ENCODE data around the gene SDCCAG8.

The SDCCAG8 gene

GRCh38 chr1:243254927-243255790 lies 682 bp upstream of the SDCCAG8 start, which contains the start of gene CEP170:
Gene CEP170 (minus strand): TSS chr1:243255281. CDS start chr1:243225280, 30,001 bp downstream.
- peak; percentile 89 for DNase-seq

- no peak for DNase-seq
These were observed 749 bp downstream of the SDCCAG8 start for GRCh38 chr1:243256590-243256989.

GRCh38 chr1:243257189-243257588 lies 1.3 kb downstream of the SDCCAG8 start:
- DNase-seq: no peak

GRCh38 chr1:243258731-243259130 lies 2.9 kb downstream of the SDCCAG8 start:
- DNase-seq: no peak

GRCh38 chr1:243260221-243260880 lies 4.5 kb downstream of the SDCCAG8 start:
- DNase-seq: no peak

DNA sequence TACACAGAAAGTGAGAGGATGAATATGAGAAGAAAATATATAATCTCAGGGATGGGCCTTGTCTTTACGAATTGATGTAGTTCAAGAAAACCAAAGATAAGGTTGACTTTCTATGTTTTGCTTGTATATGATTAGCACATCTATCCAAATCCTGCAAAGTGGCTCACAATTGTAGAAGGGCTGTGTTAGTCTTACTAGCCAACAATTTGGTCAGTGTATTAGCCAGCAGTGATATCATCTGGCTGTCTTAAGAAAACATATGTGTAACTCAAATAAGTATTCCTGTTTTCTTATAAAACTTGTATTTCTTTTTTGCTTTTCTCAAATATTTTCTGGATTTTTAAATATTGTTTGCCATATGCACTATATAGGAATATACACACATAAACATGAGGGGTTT lies 5.5 kb downstream of the SDCCAG8 start:
- no peak for DNase-seq

DNA sequence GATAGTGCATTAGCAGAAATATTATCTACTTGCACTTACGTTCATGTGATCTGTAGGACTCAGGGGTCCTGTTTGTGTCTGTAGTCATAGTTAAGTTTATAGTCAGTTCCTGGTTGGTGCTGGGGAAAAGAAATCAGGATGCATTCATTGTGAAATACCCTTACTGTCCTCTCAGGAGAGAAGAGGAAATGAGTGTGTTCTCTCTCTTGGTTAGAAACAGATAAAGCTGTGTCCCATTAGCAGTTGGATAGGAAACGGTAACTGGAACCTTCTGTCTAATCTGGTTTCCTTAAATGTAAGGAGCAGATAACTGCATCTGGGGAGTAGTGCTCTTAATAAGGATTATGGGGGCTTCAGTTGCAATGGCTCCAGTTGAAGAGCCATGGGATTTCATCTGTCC lies 8.9 kb downstream of the SDCCAG8 start:
- no peak for DNase-seq

- no peak for DNase-seq
These were observed 10.4 kb downstream of the SDCCAG8 start for GRCh38 chr1:243266231-243266630.

GRCh38 chr1:243267471-243267880 lies 11.6 kb downstream of the SDCCAG8 start:
- DNase-seq: no peak

DNA sequence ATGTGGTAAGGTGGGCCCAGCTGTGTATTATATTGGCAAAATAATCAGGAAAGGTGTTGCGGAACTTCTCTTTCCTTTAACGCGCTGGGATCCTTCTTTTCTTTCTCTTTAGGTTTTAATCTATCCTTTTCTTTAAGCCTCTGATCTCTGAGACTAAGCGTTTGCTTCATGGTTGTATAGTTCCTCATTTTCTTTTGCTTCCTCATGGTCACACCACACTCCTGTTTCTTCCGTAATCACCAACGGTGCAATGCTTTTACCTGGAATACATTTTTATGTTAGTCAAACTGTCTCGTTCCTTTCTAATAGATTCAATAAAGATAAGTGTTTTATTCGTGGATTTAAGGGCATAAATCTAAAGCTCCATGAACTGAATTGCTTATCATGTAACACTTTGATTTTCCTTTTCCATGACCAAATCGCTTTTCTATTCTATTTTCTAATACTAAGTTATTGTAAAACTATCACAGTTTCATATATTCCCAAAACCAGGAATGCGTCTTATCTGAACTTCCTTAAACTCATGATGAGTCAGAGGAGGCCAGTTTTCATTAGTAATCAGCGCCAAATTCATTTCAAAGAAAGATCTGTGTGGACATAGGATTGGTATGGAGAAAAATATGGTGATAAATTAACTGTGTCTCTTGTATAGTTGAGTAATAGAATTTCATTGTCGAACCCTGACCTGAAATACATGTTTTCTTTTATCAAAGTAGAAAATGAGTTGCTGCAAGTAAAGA lies 12.2 kb downstream of the SDCCAG8 start:
- no peak for DNase-seq

GRCh38 chr1:243268751-243269460 lies 13.1 kb downstream of the SDCCAG8 start:
- no peak for DNase-seq

GRCh38 chr1:243269461-243269801 lies 13.6 kb downstream of the SDCCAG8 start:
- no peak for DNase-seq

DNA sequence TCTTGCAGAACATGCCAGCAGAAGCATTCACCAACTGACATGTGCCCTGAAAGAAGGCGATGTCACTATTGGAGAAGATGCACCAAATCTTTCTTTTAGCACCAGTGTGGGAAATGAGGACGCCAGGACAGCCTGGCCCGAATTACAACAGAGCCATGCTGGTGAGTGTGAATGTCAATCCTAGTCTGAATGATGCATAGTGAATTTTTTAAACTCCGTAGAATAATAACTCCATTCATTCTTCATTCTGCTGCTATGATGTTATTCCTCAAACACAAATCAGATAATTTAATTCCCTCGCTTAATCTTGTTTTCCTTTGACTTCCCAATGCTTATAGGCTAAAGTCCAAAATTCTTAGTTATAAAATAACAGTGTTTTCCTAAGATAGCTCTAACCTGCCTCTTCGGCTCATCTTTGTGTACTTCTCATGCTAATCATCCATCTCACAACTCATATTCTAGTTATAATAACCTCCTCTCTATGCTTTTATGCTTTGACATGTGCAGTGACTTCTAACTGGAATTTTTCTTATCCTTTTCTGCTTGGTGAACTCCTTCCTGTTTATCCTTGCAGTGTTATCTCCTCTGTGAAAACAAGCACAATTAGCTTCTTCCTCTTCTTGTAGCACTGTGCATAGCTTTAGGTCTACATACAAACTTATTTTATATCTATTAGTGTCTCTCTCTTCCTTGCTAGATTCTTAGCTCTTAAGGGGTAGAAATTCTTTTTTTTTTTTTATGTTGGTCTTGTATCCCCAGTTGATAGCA lies 14.4 kb downstream of the SDCCAG8 start:
- no peak for DNase-seq

DNA sequence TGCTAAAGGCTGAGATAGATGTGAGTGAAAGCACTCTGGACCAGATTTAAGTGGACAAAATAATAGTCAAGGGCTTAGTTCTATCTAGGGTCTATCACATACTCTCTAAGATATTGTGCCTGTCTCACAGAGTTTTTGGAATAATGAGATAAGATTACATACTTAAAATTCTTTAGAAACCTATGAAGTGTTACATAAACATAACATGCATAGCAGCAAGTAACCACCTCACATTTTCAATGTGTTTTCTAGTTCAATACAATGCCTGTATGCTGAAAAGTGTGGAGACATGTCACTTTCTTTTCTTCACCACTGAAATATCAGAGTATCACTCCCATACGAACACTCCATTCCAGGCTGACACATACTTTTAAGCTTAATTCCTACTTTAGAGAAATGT lies 16.2 kb downstream of the SDCCAG8 start:
- no peak for DNase-seq

DNA sequence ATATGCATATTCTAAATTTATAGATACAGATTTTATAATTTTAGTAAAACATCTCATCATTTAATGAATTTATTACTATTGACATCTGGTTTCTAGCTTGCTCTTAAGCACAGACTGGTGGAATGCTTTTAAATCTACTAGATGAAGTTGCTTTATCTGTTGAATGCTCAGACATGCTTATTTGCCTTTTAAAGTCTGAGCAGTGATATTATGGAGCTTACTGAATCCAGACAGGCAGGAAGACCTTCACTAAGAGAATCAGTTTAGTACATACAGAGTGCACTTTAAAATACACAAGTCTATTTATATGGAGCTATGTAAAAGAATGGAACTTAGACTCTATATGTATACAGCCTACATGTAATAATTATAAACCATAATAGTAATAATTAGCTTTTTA lies 16.6 kb downstream of the SDCCAG8 start:
- DNase-seq: no peak

DNA sequence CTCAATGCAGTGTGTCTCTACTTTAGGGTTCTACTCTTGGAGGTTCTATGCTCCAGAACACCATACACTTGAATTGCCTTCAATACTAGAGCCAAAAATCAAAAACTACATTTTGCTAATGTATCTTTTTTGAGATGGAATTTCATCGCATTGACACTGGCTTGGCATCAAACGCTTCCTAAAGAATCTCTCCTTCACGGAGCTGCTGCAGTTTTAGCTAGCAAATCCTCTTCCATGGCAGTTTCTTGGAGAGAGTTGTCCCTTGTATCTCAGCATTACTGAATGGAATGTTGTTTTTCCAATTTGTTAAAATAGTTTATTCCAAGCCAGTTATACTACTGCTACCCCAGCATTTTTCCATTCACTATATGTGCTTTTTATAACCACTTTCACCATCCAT lies 17.7 kb downstream of the SDCCAG8 start:
- no peak for DNase-seq

GRCh38 chr1:243273945-243274344 lies 18.1 kb downstream of the SDCCAG8 start:
- DNase-seq: no peak

DNA sequence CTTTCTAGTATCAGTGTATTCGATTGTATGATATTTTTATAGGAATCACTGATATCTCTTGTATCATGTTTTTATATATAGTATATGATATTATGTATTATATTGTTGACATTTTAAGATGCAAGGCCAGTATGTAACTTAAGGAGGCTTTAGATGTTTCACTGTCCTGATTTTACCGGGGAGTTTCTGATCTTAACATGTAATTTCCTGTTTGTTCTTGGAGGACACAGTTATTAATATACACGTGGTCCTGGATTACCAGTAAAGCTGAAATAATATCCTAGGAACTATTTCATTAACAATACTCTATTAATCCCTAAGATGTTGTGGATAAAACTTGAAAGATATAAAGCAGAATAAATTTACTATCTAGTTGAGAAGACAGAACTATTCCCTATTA lies 19.5 kb downstream of the SDCCAG8 start:
- no peak for DNase-seq

DNA sequence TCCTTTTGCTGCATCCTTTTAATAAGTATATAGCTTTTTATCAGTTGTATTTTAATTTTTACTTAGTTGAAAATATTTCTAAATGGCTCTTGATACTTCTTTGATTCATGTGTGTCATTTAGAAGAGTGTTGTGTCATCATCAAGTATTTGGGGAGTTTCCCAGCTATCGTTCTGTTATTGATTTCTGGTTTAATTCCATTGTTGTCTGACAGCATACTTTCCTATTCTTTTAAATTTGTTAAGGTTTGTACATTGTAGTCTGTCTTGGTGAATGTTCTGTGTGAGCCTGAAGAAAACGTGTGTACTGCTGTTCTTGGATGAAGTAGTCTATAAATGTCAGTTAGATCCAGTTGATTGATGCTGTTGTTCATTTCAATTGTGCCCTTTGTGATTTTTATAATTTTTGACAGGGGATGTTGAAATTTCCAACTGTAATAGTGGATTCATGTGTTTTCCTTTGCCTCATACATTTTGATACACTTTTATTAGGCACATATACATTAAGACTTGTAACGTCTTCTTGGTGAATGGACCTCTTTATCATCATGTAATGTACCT lies 24.8 kb downstream of the SDCCAG8 start:
- DNase-seq: no peak

GRCh38 chr1:243281672-243282071 lies 25.8 kb downstream of the SDCCAG8 start:
- DNase-seq: no peak

DNA sequence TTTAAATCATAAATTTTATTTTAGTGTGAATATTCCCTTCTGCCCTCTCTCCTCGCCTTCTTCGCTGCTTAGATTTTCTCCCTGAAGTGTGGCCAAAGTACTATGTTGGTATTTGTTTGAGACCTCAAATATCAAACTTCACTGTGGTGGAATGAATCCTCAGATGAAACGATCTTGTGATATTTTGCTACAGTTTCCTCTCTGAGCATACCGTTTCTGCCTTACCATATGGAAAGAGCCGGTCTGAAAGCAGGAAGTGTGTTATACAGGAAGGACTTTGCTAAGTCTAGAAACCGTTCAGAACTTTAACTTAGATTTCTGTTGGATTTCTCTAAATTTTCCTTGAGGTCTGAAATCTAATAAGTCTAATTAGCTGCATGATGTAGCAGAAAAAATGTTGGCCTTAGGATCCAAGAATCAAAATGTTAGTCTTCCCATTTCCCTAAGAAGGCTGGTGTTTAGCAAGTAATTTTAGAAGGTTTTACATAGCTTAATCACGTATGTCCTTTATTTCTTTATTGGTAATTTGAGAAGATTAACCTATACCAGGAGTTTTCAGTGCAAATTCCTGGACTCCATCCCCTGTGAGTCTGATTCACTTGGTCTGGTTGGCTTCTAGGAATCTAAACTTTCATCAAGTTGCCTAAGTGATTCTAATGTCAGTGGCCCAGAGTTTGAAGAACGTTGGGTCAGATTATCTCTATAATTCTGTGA lies 30.7 kb downstream of the SDCCAG8 start:
- no peak for DNase-seq

All from stimulated activated CD4-positive, alpha-beta T cell treated with anti-CD3 and anti-CD28 coated beads, Interleukin-12 subunit alpha, Interleukin-12 subunit beta, amount 100 ng/mL, for 4 hours (primary cell).